CD4-positive, alpha-beta T cell treated with Interleukin-2 at 100 ng/mL for 4 hours (primary cell): Measurements from ENCODE around the gene DCAF16.

ENCODE experiments used
- DNase-seq: peaks from one replicate; pipeline ENCODE4 v3.0.0-alpha.2; 2020; ENCODE audit warnings: low spot score

DCAF16 gene

GRCh38 chr4:17781300-17782287, 29.0 kb downstream of the DCAF16 start, which contains the start of gene FAM184B:
TSS of gene FAM184B (minus strand) at chr4:17781621. CDS start at chr4:17781299, 322 bp downstream.
- no peak for DNase-seq

GRCh38 chr4:17780501-17781299, 29.9 kb downstream of the DCAF16 start:
- no peak for DNase-seq

- DNase-seq, result no peak
Observed at GRCh38 chr4:17778431-17778830, 32.1 kb downstream of the DCAF16 start.

GRCh38 chr4:17773135-17773698, 37.3 kb downstream of the DCAF16 start:
- no peak for DNase-seq

GRCh38 chr4:17771284-17771908, 39.2 kb downstream of the DCAF16 start:
- DNase-seq, result no peak

- no peak for DNase-seq
Observed at GRCh38 chr4:17770845-17771244, 39.7 kb downstream of the DCAF16 start.

- DNase-seq, result no peak
Observed at GRCh38 chr4:17769406-17770174, 41.0 kb downstream of the DCAF16 start.

GRCh38 chr4:17766826-17767458, 43.6 kb downstream of the DCAF16 start:
- DNase-seq, result no peak

- no peak for DNase-seq
Observed at GRCh38 chr4:17765514-17766286, 44.9 kb downstream of the DCAF16 start.

- no peak for DNase-seq
Observed at GRCh38 chr4:17763931-17764330, 46.6 kb downstream of the DCAF16 start.

- no peak for DNase-seq
Observed at GRCh38 chr4:17763416-17763815, 47.1 kb downstream of the DCAF16 start.

- DNase-seq, result no peak
Observed at GRCh38 chr4:17762726-17763125, 47.8 kb downstream of the DCAF16 start.

GRCh38 chr4:17761062-17761461, 49.5 kb downstream of the DCAF16 start:
- DNase-seq, result no peak

- no peak for DNase-seq
Observed at GRCh38 chr4:17760626-17761025, 49.9 kb downstream of the DCAF16 start.

GRCh38 chr4:17758485-17758884, 52.1 kb downstream of the DCAF16 start:
- DNase-seq, result no peak

- no peak for DNase-seq
Observed at GRCh38 chr4:17757621-17758020, 52.9 kb downstream of the DCAF16 start.

GRCh38 chr4:17753646-17754045, 56.9 kb downstream of the DCAF16 start:
- DNase-seq, result no peak
